Lower leg skin (tissue), 4 donors: Measurements from ENCODE around the gene DMPK. TPM values are rescaled to one million over a fixed set of nuclear protein-coding genes. Genes with fewer than 3 reads are reported as not detected.

Source experiments
- DNase-seq, 2 donors: peaks; one replicate each; pipeline ENCODE4 v3.0.0-alpha.2; 2019; ENCODE audit warnings: low spot score in 2 of 2
- H3K4me3 ChIP-seq: fragments of 200-600 bp; sonication (generic); 2 replicates; pipeline ENCODE4 v1.5.1; 2017; ENCODE audit warnings: mild to moderate bottlenecking, low read depth; ENCODE audit not compliant: poor library complexity, severe bottlenecking
- POLR2A ChIP-seq, 2 donors: fragments of 450-650 bp; IDR thresholded peaks; one replicate each; pipeline ENCODE4 v1.6.1; 2016 to 2017; ENCODE audit warnings: antibody characterized with exemption in 2 of 2, mild to moderate bottlenecking in 1 of 2, moderate library complexity in 1 of 2
- WGBS, 2 donors: methylation state at CpG; one replicate each; pipeline ENCODE4 v1.1.5; 2018; 5-methylcytosine and 5-hydroxymethylcytosine counted together
- intact Hi-C: fragments of 100-400 bp; cut with DNase I; formaldehyde crosslinking; loops from one replicate; pipeline ENCODE4 v1.15.0; 2023; ENCODE audit warnings: low total_unique reads
- total RNA-seq, 4 donors: library from RNA; depleted of rRNA; stranded (reverse); fragments of >200 nt; gene quantifications; one replicate each; pipeline ENCODE4 v1.1.0, GENCODE V29; 2016
- TF ChIP-seq, protein P1 (sequence below), 3 donors: fragments of 450-650 bp; IDR thresholded peaks; one replicate each; pipeline ENCODE4 v1.5.1; 2016; ENCODE audit warnings: antibody characterized with exemption in 3 of 3, mild to moderate bottlenecking in 3 of 3, moderate library complexity in 2 of 3

DMPK gene
- total RNA-seq, 4 donors from 2014 or later: 8.8 to 20.2 (median 13.8) TPM

DNA sequence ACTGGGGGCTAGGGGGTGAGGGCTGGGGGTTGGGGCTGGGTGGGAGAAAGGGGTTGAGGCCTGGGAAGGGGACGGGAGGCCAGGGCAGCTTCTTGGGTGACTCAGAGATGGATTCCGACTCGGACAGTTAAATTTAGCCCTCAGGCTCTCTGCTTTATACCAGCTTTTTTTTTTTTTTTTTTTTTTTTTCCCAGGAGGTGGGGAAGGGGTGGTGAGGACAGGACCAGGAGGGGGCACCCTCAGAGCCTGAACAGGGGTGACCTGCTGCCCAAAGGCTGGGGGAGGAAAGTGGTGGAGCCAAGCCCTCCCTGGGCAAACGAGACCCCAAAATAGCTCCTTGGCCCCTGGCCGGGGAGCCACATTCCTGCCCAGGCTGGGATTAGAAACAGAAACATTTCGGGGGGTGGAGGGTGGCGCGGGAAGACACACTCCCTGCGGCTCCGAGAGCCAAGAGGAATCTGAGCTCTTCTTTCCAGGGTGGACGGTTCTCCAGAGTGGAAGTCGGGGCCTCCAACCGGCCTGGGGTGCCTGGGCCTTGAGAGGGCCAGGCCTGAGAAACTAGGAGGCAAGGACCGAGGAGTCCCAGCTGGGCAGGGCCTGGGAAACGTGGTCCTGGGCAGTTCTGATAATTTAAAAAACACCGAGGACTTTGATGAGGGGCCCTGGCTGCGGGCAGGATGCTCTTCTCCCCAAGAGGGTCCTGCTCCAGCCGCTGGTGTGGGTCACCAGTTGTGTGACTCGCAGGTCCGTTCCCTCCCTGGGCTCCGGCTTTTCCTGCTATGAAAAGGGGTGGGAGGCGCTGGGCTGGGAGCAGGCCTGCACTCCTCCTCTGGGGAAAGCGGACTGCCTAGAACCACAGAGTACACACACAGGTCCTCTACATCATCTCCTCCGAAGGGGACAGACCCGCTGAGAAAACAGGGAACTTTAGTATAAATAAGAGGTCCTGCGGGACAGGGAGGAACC lies 813 bp upstream of the DMPK start:
- no peak for TF ChIP-seq POLR2A (IDR thresholded peaks at IDR 0.05)
- TF ChIP-seq, protein P1, sequence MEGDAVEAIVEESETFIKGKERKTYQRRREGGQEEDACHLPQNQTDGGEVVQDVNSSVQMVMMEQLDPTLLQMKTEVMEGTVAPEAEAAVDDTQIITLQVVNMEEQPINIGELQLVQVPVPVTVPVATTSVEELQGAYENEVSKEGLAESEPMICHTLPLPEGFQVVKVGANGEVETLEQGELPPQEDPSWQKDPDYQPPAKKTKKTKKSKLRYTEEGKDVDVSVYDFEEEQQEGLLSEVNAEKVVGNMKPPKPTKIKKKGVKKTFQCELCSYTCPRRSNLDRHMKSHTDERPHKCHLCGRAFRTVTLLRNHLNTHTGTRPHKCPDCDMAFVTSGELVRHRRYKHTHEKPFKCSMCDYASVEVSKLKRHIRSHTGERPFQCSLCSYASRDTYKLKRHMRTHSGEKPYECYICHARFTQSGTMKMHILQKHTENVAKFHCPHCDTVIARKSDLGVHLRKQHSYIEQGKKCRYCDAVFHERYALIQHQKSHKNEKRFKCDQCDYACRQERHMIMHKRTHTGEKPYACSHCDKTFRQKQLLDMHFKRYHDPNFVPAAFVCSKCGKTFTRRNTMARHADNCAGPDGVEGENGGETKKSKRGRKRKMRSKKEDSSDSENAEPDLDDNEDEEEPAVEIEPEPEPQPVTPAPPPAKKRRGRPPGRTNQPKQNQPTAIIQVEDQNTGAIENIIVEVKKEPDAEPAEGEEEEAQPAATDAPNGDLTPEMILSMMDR (IDR thresholded peaks at IDR 0.05): no peak
- intact Hi-C loops: no loop called here
- 36 to 49% methylated on average over 24 to 26 of the region's 26 CpGs for WGBS, 2 donors
- no peak for DNase-seq
- H3K4me3 ChIP-seq: no peak overlapping the region

DNA sequence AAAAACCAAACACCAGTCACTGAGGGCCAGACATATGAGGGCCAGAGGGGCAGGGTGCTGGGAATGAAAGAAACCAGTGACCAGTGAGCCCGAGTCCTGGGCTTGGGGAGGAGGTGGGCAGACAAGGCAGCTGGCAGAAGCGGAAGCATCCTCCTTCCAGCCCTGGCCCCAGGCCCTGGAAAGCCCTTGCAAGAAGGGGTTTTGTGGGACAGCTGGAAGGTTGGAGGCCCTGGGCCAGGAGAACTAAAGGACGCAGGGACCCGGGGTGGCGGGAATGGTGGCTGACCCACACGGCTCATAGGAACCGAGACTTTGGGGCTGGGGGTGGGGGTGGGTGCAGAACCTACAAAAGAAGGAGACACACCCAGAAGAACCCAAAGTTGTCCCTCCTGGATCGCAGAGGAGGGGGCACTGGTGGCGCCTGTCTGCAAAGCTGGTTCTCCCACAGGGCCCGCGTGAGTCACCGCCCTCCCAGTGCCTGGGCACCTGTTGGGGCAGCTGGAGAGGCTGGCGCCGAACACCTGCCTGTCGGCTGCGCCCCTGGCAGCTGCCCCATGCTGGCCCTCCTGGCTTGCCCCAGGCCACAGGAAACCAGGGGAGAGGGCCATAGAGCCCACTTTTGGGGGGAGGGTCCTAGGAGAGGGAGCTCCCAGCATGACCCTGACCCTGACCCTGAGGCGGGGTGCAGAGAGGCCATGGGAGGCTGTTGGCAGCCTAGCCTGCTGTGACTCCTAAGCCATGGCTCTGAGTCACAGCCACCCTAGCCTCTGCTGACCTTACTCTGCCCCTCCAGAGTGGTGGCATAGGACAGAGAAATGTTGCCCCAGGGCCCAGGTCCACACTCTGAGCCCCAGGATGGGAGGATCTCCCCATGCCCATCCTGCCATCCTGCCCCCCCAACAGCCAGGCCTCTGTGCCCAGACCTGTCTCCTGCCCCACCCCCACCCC lies 802 bp downstream of the DMPK start:
- intact Hi-C loops: no loop called here
- H3K4me3 ChIP-seq: no peak overlapping the region
- WGBS, 2 donors: 11 to 36% methylated on average over 12 to 17 of the region's 17 CpGs
- DNase-seq: no peak
- no peak for TF ChIP-seq POLR2A (IDR thresholded peaks at IDR 0.05)
- TF ChIP-seq, protein P1 (IDR thresholded peaks at IDR 0.05): no peak

DNA sequence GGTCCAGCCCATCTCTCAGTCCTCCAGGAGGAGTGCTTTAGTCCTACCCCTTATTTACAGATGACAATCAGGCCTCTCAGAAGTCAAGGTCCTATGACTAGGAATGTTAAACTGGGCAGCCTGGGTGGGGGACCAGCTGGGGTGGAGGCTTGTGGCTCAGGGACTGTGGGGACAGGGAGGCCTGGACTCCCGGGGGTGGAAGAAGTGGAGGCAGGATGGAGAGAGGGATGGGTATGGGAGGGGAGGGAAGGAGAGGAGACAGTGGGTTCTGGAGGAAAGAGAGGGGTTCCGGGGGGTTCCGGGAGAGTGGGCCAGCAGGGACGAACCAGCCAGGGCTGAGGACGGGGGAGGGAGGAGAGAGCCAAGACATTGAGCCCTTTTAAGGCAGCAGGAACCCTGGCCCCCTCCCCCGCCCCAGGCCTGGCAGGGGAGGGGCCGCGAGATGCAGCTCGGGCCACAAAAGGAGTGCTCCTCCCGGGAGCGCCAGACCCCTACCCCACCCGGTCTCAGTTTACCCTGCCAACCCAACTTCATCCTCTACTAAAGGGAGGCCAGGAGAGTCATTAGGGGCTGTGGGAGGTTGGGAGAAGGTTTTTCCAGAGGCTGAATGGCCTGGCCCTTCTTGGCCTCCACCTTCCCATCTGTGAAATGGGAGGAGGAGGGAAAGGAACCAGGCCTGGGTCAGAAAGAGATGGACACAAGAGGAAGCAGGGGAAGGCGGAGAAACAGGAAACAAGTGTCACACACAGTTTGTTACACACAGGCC lies 1.7 kb downstream of the DMPK start:
- 26 to 35% methylated on average over 13 of the region's 13 CpGs for WGBS, 2 donors
- intact Hi-C loops: no loop called here
- no peak overlapping the region for H3K4me3 ChIP-seq
- no peak for TF ChIP-seq POLR2A (IDR thresholded peaks at IDR 0.05)
- TF ChIP-seq, protein P1 (IDR thresholded peaks at IDR 0.05): no peak
- no peak for DNase-seq

DNA sequence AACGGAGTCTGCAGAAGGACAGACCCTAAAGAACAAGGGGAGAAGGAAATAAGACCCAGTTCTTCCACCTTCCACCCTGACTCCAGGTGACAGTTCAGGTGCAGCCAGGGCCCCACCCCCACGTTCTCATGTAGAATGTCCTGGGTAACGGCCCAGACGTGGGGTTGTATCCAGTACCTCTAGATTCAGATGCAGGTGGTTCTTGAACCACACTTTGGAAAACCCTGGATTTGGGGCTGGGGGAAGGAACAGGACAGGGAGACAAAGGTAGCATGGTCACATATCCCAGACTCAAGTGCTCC lies 2.2 kb downstream of the DMPK start:
- intact Hi-C loops: no loop called here
- 39 to 55% methylated on average over 4 of the region's 4 CpGs for WGBS, 2 donors
- H3K4me3 ChIP-seq: no peak overlapping the region
- no peak for DNase-seq
- TF ChIP-seq, protein P1 (IDR thresholded peaks at IDR 0.05): no peak
- no peak for TF ChIP-seq POLR2A (IDR thresholded peaks at IDR 0.05)
